OCI-LY7 (cell line): ENCODE results near the gene TPSG1. TPM values are rescaled to one million over a fixed set of nuclear protein-coding genes. Genes with fewer than 3 reads are reported as not detected.

Experiments used
- BruUV-seq: library from RNA; stranded (reverse); fragments of 400-500 nt; replicated peaks from 2 replicates; lab custom pipeline; 2021; lab: Mats Ljungman, UMichigan
- CTCF ChIA-PET: fragments of 300-600 bp; sonication (Branson Sonifier 250); formaldehyde crosslinking; loops from one replicate; lab custom pipeline; 2022; ENCODE audit warnings: antibody characterized with exemption; ENCODE audit not compliant: unreplicated experiment; lab: Charles Lee
- POLR2A ChIA-PET: fragments of 300-600 bp; sonication (Branson Sonifier 250); formaldehyde crosslinking; loops from one replicate; lab custom pipeline; 2022; ENCODE audit warnings: antibody characterized with exemption; lab: Charles Lee
- DNase-seq: peaks from one replicate; pipeline ENCODE4 v3.0.0-alpha.2; 2015; ENCODE audit warnings: low spot score
- H2AFZ ChIP-seq: fragments of 200-600 bp; sonication (generic), shearing (Covaris generic); 2 replicates; pipeline ENCODE4 v1.6.1; 2014; ENCODE audit warnings: mild to moderate bottlenecking, antibody characterized with exemption, low read length, moderate library complexity
- H3K27ac ChIP-seq: fragments of 200-600 bp; sonication (generic); 2 replicates; pipeline ENCODE4 v1.5.1; 2014; ENCODE audit warnings: mixed run types, low read depth, mild to moderate bottlenecking, moderate library complexity, low read length, inconsistent platforms; ENCODE audit not compliant: poor library complexity, severe bottlenecking
- H3K36me3 ChIP-seq: fragments of 200-600 bp; sonication (generic); 2 replicates; pipeline ENCODE4 v1.6.1; 2014; ENCODE audit warnings: mild to moderate bottlenecking, antibody characterized with exemption, low read length, moderate library complexity, mixed read lengths; ENCODE audit not compliant: insufficient read depth
- H3K4me1 ChIP-seq: fragments of 200-600 bp; sonication (generic); 2 replicates; pipeline ENCODE4 v1.5.1; 2014; ENCODE audit warnings: mild to moderate bottlenecking, low read length; ENCODE audit not compliant: insufficient read depth, poor library complexity, severe bottlenecking
- H3K4me2 ChIP-seq: fragments of 200-600 bp; sonication (generic); 2 replicates; pipeline ENCODE4 v1.6.1; 2014; ENCODE audit warnings: mild to moderate bottlenecking, low read length
- H3K4me3 ChIP-seq: fragments of 200-600 bp; sonication (generic); 2 replicates; pipeline ENCODE4 v1.5.1; 2014; ENCODE audit warnings: mild to moderate bottlenecking, low read depth, low read length; ENCODE audit not compliant: poor library complexity, severe bottlenecking
- H3K79me2 ChIP-seq: fragments of 200-600 bp; sonication (generic); 2 replicates; pipeline ENCODE4 v1.6.1; 2016; ENCODE audit warnings: low read depth, mild to moderate bottlenecking, low read length, moderate library complexity, mixed read lengths; ENCODE audit not compliant: insufficient read depth
- H3K9me2 ChIP-seq: fragments of 200-600 bp; sonication (generic); 2 replicates; pipeline ENCODE4 v1.6.1; 2016; ENCODE audit warnings: mild to moderate bottlenecking, low read length, mixed read lengths; ENCODE audit not compliant: insufficient read depth
- H3K9me3 ChIP-seq: fragments of 200-600 bp; sonication (generic); 2 replicates; pipeline ENCODE4 v1.6.1; 2014; ENCODE audit warnings: mild to moderate bottlenecking, mixed run types, low read length, mixed read lengths
- H4K20me1 ChIP-seq: fragments of 200-600 bp; sonication (generic); 2 replicates; pipeline ENCODE4 v1.6.1; 2014; ENCODE audit warnings: mild to moderate bottlenecking, antibody characterized with exemption, low read length, moderate library complexity, mixed read lengths; ENCODE audit not compliant: insufficient read depth
- EZH2phosphoT487 ChIP-seq: fragments of 200-600 bp; sonication (generic); IDR thresholded peaks from 2 replicates; pipeline ENCODE4 v1.6.1; 2018; ENCODE audit warnings: low read depth, borderline replicate concordance, mild to moderate bottlenecking, mixed run types, antibody characterized with exemption, low read length, moderate library complexity, mixed read lengths
- intact Hi-C: fragments of 100-400 bp; cut with micrococcal nuclease; formaldehyde crosslinking; loops from one replicate; pipeline ENCODE4 v1.10.0; 2022; ENCODE audit not compliant: unreplicated experiment
- total RNA-seq, 2 experiments: library from RNA; depleted of rRNA in 1 of 2; stranded (reverse); fragments of >200 nt in 1 of 2; shearing (Covaris generic) in 1 of 2; gene quantifications; 2 replicates each; pipeline ENCODE4 v1.2.3, GENCODE V29; 2014 to 2022
- TF ChIP-seq, protein P1 (sequence below): fragments of 200-600 bp; sonication (generic); conservative IDR thresholded peaks from 2 replicates; pipeline ENCODE4 v1.5.1; 2014; ENCODE audit warnings: mild to moderate bottlenecking, antibody characterized with exemption, low read length, moderate library complexity, mixed read lengths

TPSG1 gene
- total RNA-seq, 2 experiments from 2014 or later, result not detected

DNA sequence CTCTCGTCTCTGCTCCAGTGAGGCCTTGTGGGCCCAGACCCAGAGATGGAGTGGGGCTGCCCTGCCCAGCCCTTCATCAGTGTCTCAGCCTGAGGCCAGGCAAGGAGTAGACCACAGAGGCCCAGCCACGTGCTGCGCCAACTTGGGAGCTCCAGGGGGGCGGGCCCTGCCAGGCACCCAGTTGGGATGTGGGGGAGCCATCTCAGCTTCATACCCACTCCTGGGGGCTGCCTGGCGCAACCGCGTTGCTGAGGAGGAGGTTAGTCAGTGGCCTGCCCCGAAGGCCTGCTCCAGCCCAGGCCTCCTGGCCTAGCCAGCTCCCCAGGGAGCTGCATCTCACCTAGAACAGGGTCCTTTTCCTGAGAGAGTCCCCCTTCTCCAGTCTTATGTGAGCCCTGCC, 11.8 kb downstream of the TPSG1 start:
- Histone ChIP-seq H3K9me3 (no peaks in the 10 kb centered on the region), H3K4me1 (no peaks in the 10 kb centered on the region), H2AFZ (no peak overlapping the region), H3K4me2 (no peak overlapping the region), H4K20me1 (no peaks in the 10 kb centered on the region), H3K36me3 (no peaks in the 10 kb centered on the region), H3K9me2 (no peaks in the 10 kb centered on the region), H3K79me2 (no peaks in the 10 kb centered on the region), H3K4me3 (no peak overlapping the region), H3K27ac (no peak overlapping the region)
- POLR2A ChIA-PET, result no interaction called here
- no TSS peak for BruUV-seq
- intact Hi-C loops, result no loop called here
- CTCF ChIA-PET, result no interaction called here
- no peak for DNase-seq
- TF ChIP-seq EZH2phosphoT487, result no peak
- TF ChIP-seq, protein P1, sequence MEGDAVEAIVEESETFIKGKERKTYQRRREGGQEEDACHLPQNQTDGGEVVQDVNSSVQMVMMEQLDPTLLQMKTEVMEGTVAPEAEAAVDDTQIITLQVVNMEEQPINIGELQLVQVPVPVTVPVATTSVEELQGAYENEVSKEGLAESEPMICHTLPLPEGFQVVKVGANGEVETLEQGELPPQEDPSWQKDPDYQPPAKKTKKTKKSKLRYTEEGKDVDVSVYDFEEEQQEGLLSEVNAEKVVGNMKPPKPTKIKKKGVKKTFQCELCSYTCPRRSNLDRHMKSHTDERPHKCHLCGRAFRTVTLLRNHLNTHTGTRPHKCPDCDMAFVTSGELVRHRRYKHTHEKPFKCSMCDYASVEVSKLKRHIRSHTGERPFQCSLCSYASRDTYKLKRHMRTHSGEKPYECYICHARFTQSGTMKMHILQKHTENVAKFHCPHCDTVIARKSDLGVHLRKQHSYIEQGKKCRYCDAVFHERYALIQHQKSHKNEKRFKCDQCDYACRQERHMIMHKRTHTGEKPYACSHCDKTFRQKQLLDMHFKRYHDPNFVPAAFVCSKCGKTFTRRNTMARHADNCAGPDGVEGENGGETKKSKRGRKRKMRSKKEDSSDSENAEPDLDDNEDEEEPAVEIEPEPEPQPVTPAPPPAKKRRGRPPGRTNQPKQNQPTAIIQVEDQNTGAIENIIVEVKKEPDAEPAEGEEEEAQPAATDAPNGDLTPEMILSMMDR, result no peak

GRCh38 chr16:1212616-1213194, 12.4 kb downstream of the TPSG1 start:
- TF ChIP-seq, protein P1, result no peak
- no peak for TF ChIP-seq EZH2phosphoT487
- intact Hi-C loops, result no loop called here
- no peak overlapping the region for H3K4me2 ChIP-seq
- POLR2A ChIA-PET, result no interaction called here
- H3K4me3 ChIP-seq, result no peak overlapping the region
- no TSS peak for BruUV-seq
- no peak for DNase-seq
- no peaks in the 10 kb centered on the region for H3K9me2 ChIP-seq
- H3K27ac ChIP-seq, result no peak overlapping the region
- CTCF ChIA-PET, result no interaction called here
- no peaks in the 10 kb centered on the region for H3K9me3 ChIP-seq
- H3K79me2 ChIP-seq, result no peaks in the 10 kb centered on the region
- no peaks in the 10 kb centered on the region for H3K4me1 ChIP-seq
- no peaks in the 10 kb centered on the region for H3K36me3 ChIP-seq
- H2AFZ ChIP-seq, result no peak overlapping the region
- no peaks in the 10 kb centered on the region for H4K20me1 ChIP-seq

GRCh38 chr16:1211451-1212268, 13.4 kb downstream of the TPSG1 start:
- Histone ChIP-seq H3K79me2 (no peaks in the 10 kb centered on the region), H3K27ac (no peak overlapping the region), H4K20me1 (no peaks in the 10 kb centered on the region), H3K4me3 (no peak overlapping the region), H3K36me3 (no peaks in the 10 kb centered on the region), H3K9me2 (no peaks in the 10 kb centered on the region), H3K4me2 (no peak overlapping the region), H3K4me1 (no peaks in the 10 kb centered on the region), H3K9me3 (no peaks in the 10 kb centered on the region), H2AFZ (no peak overlapping the region)
- ChIA-PET CTCF (interaction anchor here (0.6 kb wide), 1 partner anchor 90 kb away, joined by 3 read pairs; no protein-coding TSS in a partner anchor), POLR2A (no interaction called here)
- no TSS peak for BruUV-seq
- TF ChIP-seq, protein P1, result no peak
- intact Hi-C loops, result no loop called here
- no peak for DNase-seq
